Smooth muscle cell of the umbilical artery (primary cell): ENCODE results near the gene ZNF705A. TPM values are rescaled to one million over a fixed set of nuclear protein-coding genes. Genes with fewer than 3 reads are reported as not detected.

Experiments
- total RNA-seq: library from RNA; depleted of rRNA; stranded (reverse); fragments of >200 nt; gene quantifications from 2 replicates; pipeline ENCODE4 v1.2.3, GENCODE V29; 2014

The ZNF705A gene
- not detected in 2 replicates for total RNA-seq

DNA sequence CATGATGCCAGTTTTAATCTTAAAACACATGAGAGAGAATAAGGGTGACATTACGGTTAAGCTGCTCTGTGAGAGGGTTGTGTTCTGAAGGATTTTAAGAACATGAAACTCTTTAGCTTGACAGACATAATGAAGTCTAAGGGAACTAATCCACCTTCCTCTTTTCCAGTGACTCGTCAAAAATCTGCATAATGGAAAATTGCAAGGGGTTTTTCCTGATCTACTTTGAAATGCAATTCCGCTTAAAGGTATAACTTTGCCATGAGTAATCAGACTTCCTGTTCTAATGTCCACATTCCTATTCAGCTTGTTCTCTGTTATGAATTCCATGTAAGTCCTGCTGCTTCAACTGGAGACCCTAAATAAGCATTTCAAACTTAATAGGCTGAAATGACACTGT lies at the start of gene ZNF705A:
ZNF705A (plus strand) TSS at position 171 of the 400 bp plus-strand sequence. CDS start 15,611 bp downstream, outside the sequence.

DNA sequence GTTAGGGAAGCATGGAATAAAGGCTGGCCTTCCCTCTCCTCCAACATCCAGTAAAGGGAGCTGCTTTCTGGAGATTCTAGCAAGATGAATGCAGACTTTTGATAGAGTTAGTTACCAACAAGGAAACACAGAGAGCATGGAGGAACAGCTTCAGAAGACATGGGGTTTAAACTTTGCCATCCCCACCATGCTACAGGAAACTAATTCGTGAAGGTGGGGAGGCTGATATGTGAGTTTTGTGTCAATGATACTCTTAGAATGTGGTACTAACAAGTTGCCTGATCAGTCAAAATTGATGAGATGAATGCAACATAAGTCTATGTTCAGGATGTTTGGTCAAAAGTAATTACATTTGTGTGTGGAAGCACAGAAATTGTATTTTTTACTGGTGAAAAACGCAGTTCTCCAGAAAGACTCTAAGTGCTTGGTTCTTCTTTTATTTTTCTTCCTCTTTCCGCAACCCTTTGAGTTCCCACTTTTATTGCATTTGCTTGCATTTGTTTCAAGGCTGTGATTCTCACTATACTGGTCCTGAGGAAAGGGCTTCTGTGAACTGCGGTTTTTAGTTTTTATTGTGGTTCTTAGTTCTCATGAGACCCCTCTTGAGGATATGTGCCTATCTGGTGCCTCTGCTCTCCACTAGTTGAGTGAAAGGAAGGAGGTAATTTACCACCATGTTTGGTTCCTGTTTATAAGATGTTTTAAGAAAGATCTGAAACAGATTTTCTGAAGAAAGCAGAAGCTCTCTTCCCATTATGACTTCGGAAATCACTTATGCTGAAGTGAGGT lies 33.5 kb upstream of the ZNF705A start, which contains the start of gene CLEC4A:
CLEC4A (plus strand) TSS at position 494 of the 789 bp plus-strand sequence; CDS start at position 756, 262 bp downstream.

DNA sequence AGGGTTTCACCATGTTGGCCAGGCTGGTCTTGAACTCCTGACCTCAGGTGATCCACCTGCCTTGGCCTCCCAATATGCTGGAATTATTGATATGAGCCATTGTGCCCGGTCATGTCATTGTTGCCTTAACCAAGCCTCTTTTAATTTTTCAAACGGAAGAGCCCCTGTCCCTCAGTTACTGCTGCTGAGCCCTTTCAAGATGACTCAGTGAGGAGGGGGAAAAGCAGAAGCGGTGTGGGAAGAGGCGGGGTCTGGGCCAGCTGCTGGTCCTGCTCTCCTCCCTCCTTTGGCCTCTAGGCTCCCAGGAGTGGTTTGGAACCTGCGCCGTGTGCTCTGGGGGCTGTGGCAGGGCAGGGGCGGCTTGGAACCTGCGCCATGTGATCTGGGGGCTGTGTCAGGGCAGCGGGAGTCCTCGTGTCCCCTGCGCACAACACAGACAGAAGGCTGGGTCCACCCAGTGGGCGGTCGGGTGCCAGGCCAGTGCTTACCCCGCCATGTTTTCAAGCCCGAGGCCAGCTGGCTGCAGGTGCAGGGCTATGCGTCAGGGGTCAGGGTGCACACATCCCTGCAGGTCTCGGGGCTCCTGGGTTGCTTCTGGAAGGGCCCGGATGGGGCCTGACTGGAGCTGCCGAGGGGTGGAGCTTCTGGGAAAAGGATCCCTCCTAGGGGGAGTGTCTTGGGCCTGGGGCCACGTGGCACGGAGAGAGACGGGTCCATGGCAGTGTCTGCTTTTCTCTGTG lies 70.3 kb downstream of the ZNF705A start, which contains the start of gene FAM90A1:
FAM90A1 (minus strand) TSS at position 627 of the 740 bp plus-strand sequence. CDS start 2,786 bp downstream, outside the sequence.

Other genes with a start within 250 kb of the ZNF705A start
- 100 and 155 TPM in 2 replicates for gene SLC2A3, start 220.8 kb upstream of the ZNF705A start, total RNA-seq
- gene FOXJ2, start 124.3 kb upstream of the ZNF705A start, total RNA-seq = 5.6 and 7.4 TPM in 2 replicates
- gene C3AR1, start 90.7 kb upstream of the ZNF705A start, total RNA-seq = 0.51 and 1.5 TPM in 2 replicates
- 55.2 and 58.2 TPM in 2 replicates for gene NECAP1, start 74.7 kb upstream of the ZNF705A start, total RNA-seq
- 0.18 TPM in 1 of 2 replicates, not detected in the other for gene CLEC4A, start 33.4 kb upstream of the ZNF705A start, total RNA-seq
- under 0.01 and 0.09 TPM in 2 replicates for gene FAM90A1, start 70.6 kb downstream of the ZNF705A start, total RNA-seq